ENCODE data around the gene IRF6. TPM values are rescaled to one million over a fixed set of nuclear protein-coding genes. Genes with fewer than 3 reads are reported as not detected.
"Not testable (repeated sequence)": the region's sequence is repeated elsewhere in the genome, so short reads cannot be mapped to it uniquely, and the experiment has no call there.

Gene IRF6
- total and polyA plus RNA-seq, 4 donors = 8.7 to 29.2 (median 18.6) TPM

DNA sequence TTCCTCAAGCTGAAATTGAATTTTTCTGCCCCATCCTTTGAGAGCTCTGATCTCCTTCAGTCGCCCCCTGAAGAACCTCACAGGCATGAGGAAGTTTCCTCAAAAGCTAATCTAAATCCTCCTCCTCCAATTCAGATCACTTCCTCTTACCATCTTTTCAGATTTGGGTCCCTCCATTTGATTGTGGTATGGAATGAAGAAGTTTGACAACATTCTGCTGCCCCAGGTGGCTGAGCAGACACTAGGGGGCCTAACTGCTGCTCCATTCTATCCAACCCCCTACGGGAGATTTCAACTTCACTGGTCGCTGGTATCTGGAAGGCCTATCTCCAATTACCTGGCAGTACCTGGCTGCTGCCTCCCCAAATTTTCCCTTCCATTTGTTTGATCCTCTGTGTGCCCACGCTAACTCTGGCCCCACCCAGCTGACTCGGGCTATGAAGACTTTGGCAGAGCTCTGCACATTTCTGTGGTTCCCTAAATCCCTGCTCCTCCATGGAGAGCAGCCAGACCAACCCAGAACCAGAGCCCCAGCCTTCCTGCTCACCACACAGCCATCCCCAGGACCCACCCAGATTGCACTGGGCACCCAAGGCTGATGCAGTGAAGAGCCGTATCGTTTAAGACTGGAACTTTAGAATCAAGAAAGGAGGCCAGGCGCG, 7.8 kb downstream of the IRF6 start:
- 76 to 85% methylated on average over 9 of the region's 9 CpGs for WGBS, 2 donors
- Histone ChIP-seq H3K4me1 (ENCODE audit: control insufficient read depth in 5 of 5, insufficient read depth in 5 of 5, low read length in 5 of 5) (peaks cover 0 to 14% (median 0%) of the 10 kb centered on the region in 5 donors), H3K9ac (ENCODE audit: insufficient read depth in 1 of 2, low read length in 2 of 2) (no peak overlapping the region), H3K27ac (ENCODE audit: low read depth in 1 of 2, low read length in 1 of 2) (no peak overlapping the region), H3K36me3 (ENCODE audit: control insufficient read depth in 4 of 4, insufficient read depth in 4 of 4, low read length in 4 of 4) (peaks cover 0 to 2% (median 0%) of the 10 kb centered on the region in 4 donors), H3K27me3 (ENCODE audit: control insufficient read depth in 3 of 3, insufficient read depth in 3 of 3, low read length in 2 of 3) (peaks cover 2 to 8% (median 2%) of the 10 kb centered on the region in 3 donors), H3K9me3 (ENCODE audit: control insufficient read depth in 4 of 4, insufficient read depth in 3 of 4, low read length in 3 of 4) (no peaks in the 10 kb centered on the region), H3K4me3 (no peak overlapping the region)
- no peak for ATAC-seq (ENCODE audit: insufficient read depth, low FRiP score)
- TF ChIP-seq, protein P1, sequence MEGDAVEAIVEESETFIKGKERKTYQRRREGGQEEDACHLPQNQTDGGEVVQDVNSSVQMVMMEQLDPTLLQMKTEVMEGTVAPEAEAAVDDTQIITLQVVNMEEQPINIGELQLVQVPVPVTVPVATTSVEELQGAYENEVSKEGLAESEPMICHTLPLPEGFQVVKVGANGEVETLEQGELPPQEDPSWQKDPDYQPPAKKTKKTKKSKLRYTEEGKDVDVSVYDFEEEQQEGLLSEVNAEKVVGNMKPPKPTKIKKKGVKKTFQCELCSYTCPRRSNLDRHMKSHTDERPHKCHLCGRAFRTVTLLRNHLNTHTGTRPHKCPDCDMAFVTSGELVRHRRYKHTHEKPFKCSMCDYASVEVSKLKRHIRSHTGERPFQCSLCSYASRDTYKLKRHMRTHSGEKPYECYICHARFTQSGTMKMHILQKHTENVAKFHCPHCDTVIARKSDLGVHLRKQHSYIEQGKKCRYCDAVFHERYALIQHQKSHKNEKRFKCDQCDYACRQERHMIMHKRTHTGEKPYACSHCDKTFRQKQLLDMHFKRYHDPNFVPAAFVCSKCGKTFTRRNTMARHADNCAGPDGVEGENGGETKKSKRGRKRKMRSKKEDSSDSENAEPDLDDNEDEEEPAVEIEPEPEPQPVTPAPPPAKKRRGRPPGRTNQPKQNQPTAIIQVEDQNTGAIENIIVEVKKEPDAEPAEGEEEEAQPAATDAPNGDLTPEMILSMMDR (IDR thresholded peaks at IDR 0.05; ENCODE audit: control extremely low read depth, extremely low read depth) = no peak
- no peak for DNase-seq

DNA sequence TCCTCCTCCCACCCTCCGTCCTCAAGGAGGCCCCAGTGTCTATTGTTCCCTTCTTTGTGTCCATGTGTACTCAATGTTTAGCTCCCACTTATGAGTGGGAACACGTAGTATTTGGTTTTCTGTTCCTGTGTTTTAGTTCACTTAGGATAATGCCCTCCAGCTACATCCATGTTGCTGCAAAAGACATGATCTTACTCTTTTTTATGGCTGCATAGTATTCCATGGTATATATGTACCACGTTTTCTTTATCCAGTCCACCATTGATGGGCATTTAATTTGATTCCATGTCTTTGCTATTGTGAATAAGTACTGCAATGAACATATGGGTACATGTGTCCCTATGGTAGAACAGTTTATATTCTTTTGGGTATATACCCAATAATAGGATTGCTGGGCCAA, 12.2 kb downstream of the IRF6 start:
- H3K36me3 ChIP-seq (ENCODE audit: control insufficient read depth in 4 of 4, insufficient read depth in 4 of 4, low read length in 4 of 4); H3K9ac ChIP-seq (ENCODE audit: insufficient read depth in 1 of 2, low read length in 2 of 2); H3K4me1 ChIP-seq (ENCODE audit: control insufficient read depth in 5 of 5, insufficient read depth in 5 of 5, low read length in 5 of 5); H3K9me3 ChIP-seq (ENCODE audit: control insufficient read depth in 4 of 4, insufficient read depth in 3 of 4, low read length in 3 of 4); ATAC-seq (ENCODE audit: insufficient read depth, low FRiP score); DNase-seq; H3K27ac ChIP-seq (ENCODE audit: low read depth in 1 of 2, low read length in 1 of 2); H3K27me3 ChIP-seq (ENCODE audit: control insufficient read depth in 3 of 3, insufficient read depth in 3 of 3, low read length in 2 of 3); H3K4me3 ChIP-seq: not testable (repeated sequence)
- 90 to 92% methylated on average over 3 of the region's 3 CpGs for WGBS, 2 donors

DNA sequence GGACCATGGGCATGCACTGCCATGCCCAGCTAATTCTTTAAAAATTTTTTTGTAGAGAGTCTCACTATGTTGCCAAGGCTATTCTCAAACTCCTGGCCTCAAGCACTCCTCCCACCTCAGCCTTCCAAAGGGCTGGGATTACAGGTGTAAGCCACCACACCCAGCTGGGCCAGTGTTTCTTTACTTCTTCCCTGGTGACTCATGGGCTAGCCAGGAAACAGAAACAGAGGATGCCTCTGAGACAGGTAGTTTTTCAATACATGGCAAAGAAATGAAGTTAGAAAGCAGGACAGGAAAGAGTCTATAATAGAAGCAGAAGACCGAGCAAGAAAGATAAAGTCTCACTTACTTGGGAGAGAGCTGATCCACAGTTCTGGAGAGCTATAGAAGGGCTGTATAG, 14.0 kb downstream of the IRF6 start:
- Histone ChIP-seq H3K27ac (ENCODE audit: low read depth in 1 of 2, low read length in 1 of 2) (no peak overlapping the region), H3K4me1 (ENCODE audit: control insufficient read depth in 5 of 5, insufficient read depth in 5 of 5, low read length in 5 of 5) (peaks cover 0 to 11% (median 3%) of the 10 kb centered on the region in 5 donors), H3K9me3 (ENCODE audit: control insufficient read depth in 4 of 4, insufficient read depth in 3 of 4, low read length in 3 of 4) (no peaks in the 10 kb centered on the region), H3K36me3 (ENCODE audit: control insufficient read depth in 4 of 4, insufficient read depth in 4 of 4, low read length in 4 of 4) (peaks cover 0 to 2% (median 0%) of the 10 kb centered on the region in 4 donors), H3K4me3 (no peak overlapping the region), H3K9ac (ENCODE audit: insufficient read depth in 1 of 2, low read length in 2 of 2) (no peak overlapping the region), H3K27me3 (ENCODE audit: control insufficient read depth in 3 of 3, insufficient read depth in 3 of 3, low read length in 2 of 3) (peaks cover 0 to 3% (median 0%) of the 10 kb centered on the region in 3 donors)
- TF ChIP-seq, protein P1 (IDR thresholded peaks at IDR 0.05; ENCODE audit: control extremely low read depth, extremely low read depth) = no peak
- DNase-seq = no peak
- WGBS, 2 donors = 0 to 53% methylated on average over 1 of the region's 1 CpG
- ATAC-seq (ENCODE audit: insufficient read depth, low FRiP score) = no peak

DNA sequence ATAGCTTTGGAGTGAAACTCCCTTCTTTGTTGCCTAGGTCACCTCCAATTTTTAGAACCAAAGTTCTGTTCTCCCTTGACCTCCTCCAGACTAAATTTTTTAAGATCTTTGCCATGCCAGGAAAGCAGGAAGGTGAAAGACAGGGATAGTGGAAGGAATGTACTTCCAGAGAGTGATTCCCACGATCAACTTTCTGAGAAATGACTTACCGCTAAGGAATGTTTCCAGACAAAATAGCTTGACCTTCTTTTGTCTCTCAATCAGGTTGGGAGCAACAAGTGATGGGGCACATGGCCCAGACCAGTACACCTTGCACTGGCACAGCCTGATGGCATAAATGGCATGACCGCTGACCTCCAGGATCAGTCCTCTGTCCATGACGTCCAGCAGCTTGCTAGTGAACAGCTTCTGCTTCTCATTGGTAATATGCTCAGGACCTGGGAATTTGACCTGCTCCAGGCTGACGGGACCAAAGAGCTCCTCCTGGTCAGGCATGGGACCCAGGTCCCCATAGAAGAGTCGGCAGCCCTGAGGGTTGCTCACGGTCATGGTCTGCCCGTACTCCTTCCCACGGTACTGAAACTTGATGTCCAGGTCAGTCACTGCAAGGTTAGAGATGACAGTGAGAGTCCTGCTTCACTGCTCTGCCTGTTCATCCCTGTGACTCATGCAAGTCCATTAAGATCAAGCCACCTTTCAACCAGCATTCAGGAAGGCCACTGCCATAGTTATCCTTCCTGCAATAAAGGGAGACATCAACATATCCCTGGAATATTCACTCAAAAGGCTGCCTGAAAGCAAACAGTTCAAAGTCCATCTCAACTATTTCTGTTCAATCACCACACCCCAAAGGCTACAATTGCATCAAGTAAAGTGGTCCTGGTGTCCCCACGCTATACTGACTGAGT, 15.4 kb downstream of the IRF6 start:
- no peak overlapping the region for H3K9ac ChIP-seq (ENCODE audit: insufficient read depth in 1 of 2, low read length in 2 of 2)
- DNase-seq (no peak), ATAC-seq (ENCODE audit: insufficient read depth, low FRiP score) (no peak)
- H3K27me3 ChIP-seq (ENCODE audit: control insufficient read depth in 3 of 3, insufficient read depth in 3 of 3, low read length in 2 of 3) = peaks cover 0 to 3% (median 0%) of the 10 kb centered on the region in 3 donors
- TF ChIP-seq, protein P1 (IDR thresholded peaks at IDR 0.05; ENCODE audit: control extremely low read depth, extremely low read depth) = no peak
- no peak overlapping the region for H3K27ac ChIP-seq (ENCODE audit: low read depth in 1 of 2, low read length in 1 of 2)
- H3K9me3 ChIP-seq (ENCODE audit: control insufficient read depth in 4 of 4, insufficient read depth in 3 of 4, low read length in 3 of 4) = no peaks in the 10 kb centered on the region
- H3K4me3 ChIP-seq = no peak overlapping the region
- WGBS, 2 donors = 92 to 93% methylated on average over 10 of the region's 10 CpGs
- H3K36me3 ChIP-seq (ENCODE audit: control insufficient read depth in 4 of 4, insufficient read depth in 4 of 4, low read length in 4 of 4) = peaks cover 0 to 2% (median 0%) of the 10 kb centered on the region in 4 donors
- H3K4me1 ChIP-seq (ENCODE audit: control insufficient read depth in 5 of 5, insufficient read depth in 5 of 5, low read length in 5 of 5) = peaks cover 0 to 11% (median 3%) of the 10 kb centered on the region in 5 donors

Data from lung (tissue), 12 donors.